Measurements from ENCODE around the gene SLC25A26. TPM values are rescaled to one million over a fixed set of nuclear protein-coding genes. Genes with fewer than 3 reads are reported as not detected.

SLC25A26 gene
- total and polyA plus RNA-seq, 7 donors = 21.0 to 43.6 (median 31.9) TPM

DNA sequence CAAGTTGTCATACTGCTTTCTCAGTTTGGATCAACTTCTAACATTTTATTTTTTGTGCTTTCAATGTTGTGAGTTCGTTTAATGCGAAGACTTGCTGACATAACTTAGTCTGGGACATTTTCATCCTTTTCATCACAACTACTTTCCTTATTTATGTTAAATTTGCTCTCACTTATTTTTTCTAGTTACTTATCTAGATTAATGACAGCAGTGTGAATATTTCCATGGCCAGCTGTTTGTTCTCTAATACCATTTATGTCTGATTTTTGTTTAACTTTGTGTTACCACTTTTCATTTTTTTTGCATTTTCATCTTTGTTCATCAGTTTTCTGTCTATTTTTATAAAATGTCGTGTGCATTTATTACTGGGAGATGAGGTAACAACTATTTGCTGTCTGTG is 6.2 kb downstream of the SLC25A26 start:
- Histone ChIP-seq H3K4me3 (no peak overlapping the region), H3K27ac (no peak overlapping the region), H3K27me3 (ENCODE audit: insufficient read depth in 3 of 3, low read length in 2 of 3) (no peaks in the 10 kb centered on the region), H3K4me1 (peaks cover 7% of the 10 kb centered on the region), H3K9me3 (no peaks in the 10 kb centered on the region), H3K36me3 (ENCODE audit: insufficient read depth in 1 of 2, low read depth in 1 of 2) (peaks cover 0 to 8% of the 10 kb centered on the region in 2 donors)
- no peak for DNase-seq
- intact Hi-C loops (cut with DNase I) = no loop called here
- TF ChIP-seq CTCF (IDR thresholded peaks at IDR 0.05) = no peak
- ATAC-seq = no peak
- 61 to 77% (median 66%) methylated on average over 3 of the region's 3 CpGs for WGBS, 3 donors

- 61 to 87% (median 73%) methylated on average over 2 of the region's 2 CpGs for WGBS, 3 donors
- no peak for ATAC-seq
- intact Hi-C loops (cut with DNase I) = no loop called here
- Histone ChIP-seq H3K27ac (no peak overlapping the region), H3K4me1 (peaks cover 7% of the 10 kb centered on the region), H3K27me3 (ENCODE audit: insufficient read depth in 3 of 3, low read length in 2 of 3) (no peaks in the 10 kb centered on the region), H3K4me3 (no peak overlapping the region), H3K9me3 (no peaks in the 10 kb centered on the region), H3K36me3 (ENCODE audit: insufficient read depth in 1 of 2, low read depth in 1 of 2) (peaks cover 0 to 8% of the 10 kb centered on the region in 2 donors)
- no peak for DNase-seq
- TF ChIP-seq CTCF (IDR thresholded peaks at IDR 0.05) = no peak
Observed at GRCh38 chr3:66227915-66228314, 7.1 kb downstream of the SLC25A26 start.

- 95 to 100% (median 98%) methylated on average over 1 of the region's 1 CpG for WGBS, 3 donors
- Histone ChIP-seq H3K4me3 (no peak overlapping the region), H3K27ac (no peak overlapping the region), H3K36me3 (ENCODE audit: insufficient read depth in 1 of 2, low read depth in 1 of 2) (peaks cover 0 to 6% of the 10 kb centered on the region in 2 donors), H3K27me3 (ENCODE audit: insufficient read depth in 3 of 3, low read length in 2 of 3) (no peaks in the 10 kb centered on the region), H3K4me1 (peaks cover 7% of the 10 kb centered on the region), H3K9me3 (no peaks in the 10 kb centered on the region)
- ATAC-seq (no peak), DNase-seq (no peak)
- intact Hi-C loops (cut with DNase I) = no loop called here
- no peak for TF ChIP-seq CTCF (IDR thresholded peaks at IDR 0.05)
Observed at GRCh38 chr3:66228707-66229106, 7.9 kb downstream of the SLC25A26 start.

DNA sequence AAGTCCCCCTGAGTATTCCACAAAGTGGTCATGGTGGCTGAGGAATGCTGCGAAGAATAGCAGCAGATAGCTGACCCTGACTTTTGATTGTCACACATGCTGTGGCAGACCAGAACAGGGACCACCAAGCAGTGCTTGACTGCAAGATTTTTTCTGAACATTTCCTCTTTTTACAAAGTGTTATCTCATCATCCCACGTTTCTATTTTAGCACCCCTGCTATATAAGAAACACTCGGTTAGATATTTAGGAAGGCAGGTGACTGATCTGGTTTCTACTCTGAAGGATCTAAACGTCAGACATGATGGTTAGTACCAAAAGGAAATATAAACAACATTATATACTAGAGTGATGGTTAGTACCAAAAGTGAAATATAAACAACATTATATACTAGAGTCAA is 9.1 kb downstream of the SLC25A26 start:
- H3K27ac ChIP-seq = no peak overlapping the region
- no peaks in the 10 kb centered on the region for H3K9me3 ChIP-seq
- no peaks in the 10 kb centered on the region for H3K27me3 ChIP-seq (ENCODE audit: insufficient read depth in 3 of 3, low read length in 2 of 3)
- peaks cover 7% of the 10 kb centered on the region for H3K4me1 ChIP-seq
- no peaks in the 10 kb centered on the region for H3K36me3 ChIP-seq (ENCODE audit: insufficient read depth in 1 of 2, low read depth in 1 of 2)
- ATAC-seq (no peak), DNase-seq (no peak)
- WGBS, 3 donors = 36 to 48% (median 37%) methylated on average over 4 of the region's 4 CpGs
- no peak overlapping the region for H3K4me3 ChIP-seq
- intact Hi-C loops (cut with DNase I) = no loop called here
- no peak for TF ChIP-seq CTCF (IDR thresholded peaks at IDR 0.05)

GRCh38 chr3:66233033-66233432 is 12.2 kb downstream of the SLC25A26 start:
- Histone ChIP-seq H3K4me3 (no peak overlapping the region), H3K27me3 (ENCODE audit: insufficient read depth in 3 of 3, low read length in 2 of 3) (no peaks in the 10 kb centered on the region), H3K36me3 (ENCODE audit: insufficient read depth in 1 of 2, low read depth in 1 of 2) (peaks cover 0 to 7% of the 10 kb centered on the region in 2 donors), H3K27ac (no peak overlapping the region), H3K4me1 (peaks cover 7% of the 10 kb centered on the region), H3K9me3 (no peaks in the 10 kb centered on the region)
- no peak for TF ChIP-seq CTCF (IDR thresholded peaks at IDR 0.05)
- intact Hi-C loops (cut with DNase I) = no loop called here
- DNase-seq = no peak
- ATAC-seq = no peak
- 74 to 77% (median 76%) methylated on average over 4 of the region's 4 CpGs for WGBS, 3 donors
